HG03064 (cell line): ENCODE measurements around the gene DNASE1L3.

Experiments
- ATAC-seq: cut with Tn5 transposase; IDR thresholded peaks from one replicate; pipeline ENCODE4 v1.9.1; 2021; ENCODE audit warnings: low read depth; ENCODE audit not compliant: unreplicated experiment

DNASE1L3 gene

GRCh38 chr3:58164199-58164879, 46.4 kb downstream of the DNASE1L3 start:
- no peak for ATAC-seq

GRCh38 chr3:58163234-58163633, 47.5 kb downstream of the DNASE1L3 start:
- ATAC-seq = no peak

GRCh38 chr3:58161435-58162398, 49.1 kb downstream of the DNASE1L3 start:
- no peak for ATAC-seq

- no peak for ATAC-seq
Observed at GRCh38 chr3:58160399-58160798, 50.4 kb downstream of the DNASE1L3 start.

- no peak for ATAC-seq
Observed at GRCh38 chr3:58158442-58159153, 52.2 kb downstream of the DNASE1L3 start.

- no peak for ATAC-seq
Observed at GRCh38 chr3:58157700-58158099, 53.1 kb downstream of the DNASE1L3 start.

- ATAC-seq = no peak
Observed at GRCh38 chr3:58155838-58156237, 54.9 kb downstream of the DNASE1L3 start.

- no peak for ATAC-seq
Observed at GRCh38 chr3:58154626-58155449, 55.9 kb downstream of the DNASE1L3 start.

- no peak for ATAC-seq
Observed at GRCh38 chr3:58153371-58153770, 57.4 kb downstream of the DNASE1L3 start.

GRCh38 chr3:58152225-58153015, 58.4 kb downstream of the DNASE1L3 start:
- ATAC-seq = no peak

- ATAC-seq = no peak
Observed at GRCh38 chr3:58151637-58152036, 59.1 kb downstream of the DNASE1L3 start.

GRCh38 chr3:58150810-58151199, 60.0 kb downstream of the DNASE1L3 start:
- no peak for ATAC-seq

GRCh38 chr3:58150130-58150809, 60.5 kb downstream of the DNASE1L3 start:
- no peak for ATAC-seq

- ATAC-seq = no peak
Observed at GRCh38 chr3:58148049-58148448, 62.7 kb downstream of the DNASE1L3 start.

GRCh38 chr3:58144478-58145325, 66.1 kb downstream of the DNASE1L3 start:
- ATAC-seq = no peak

- no peak for ATAC-seq
Observed at GRCh38 chr3:58143417-58144055, 67.2 kb downstream of the DNASE1L3 start.
